IMR-90 (cell line): ENCODE measurements around the gene FCRL1.

Source experiments
- CEBPB ChIP-seq: IDR thresholded peaks from 2 replicates; pipeline ENCODE4 v1.6.1; 2012; ENCODE audit warnings: low read depth, low read length, improper control_type of control experiment
- FOS ChIP-seq: fragments of 150-350 bp; IDR thresholded peaks from 2 replicates; pipeline ENCODE4 v1.6.1; 2016; ENCODE audit warnings: low read depth, low read length
- MAFK ChIP-seq: IDR thresholded peaks from 2 replicates; pipeline ENCODE4 v1.6.1; 2012; ENCODE audit warnings: low read depth, low read length, improper control_type of control experiment
- MAZ ChIP-seq: IDR thresholded peaks from 2 replicates; pipeline ENCODE4 v1.6.1; 2012; ENCODE audit warnings: low read depth, mild to moderate bottlenecking, low read length, improper control_type of control experiment, moderate library complexity, borderline replicate concordance
- NFE2L2 ChIP-seq: fragments of 150-350 bp; IDR thresholded peaks from 2 replicates; pipeline ENCODE4 v1.6.1; 2016; ENCODE audit warnings: low read depth, mild to moderate bottlenecking, low read length
- POLR2A ChIP-seq: IDR thresholded peaks from 2 replicates; pipeline ENCODE4 v1.6.1; 2012; ENCODE audit warnings: mild to moderate bottlenecking, low read depth, low read length
- RAD21 ChIP-seq: IDR thresholded peaks from 2 replicates; pipeline ENCODE4 v1.6.1; 2012; ENCODE audit warnings: low read length, improper control_type of control experiment
- RCOR1 ChIP-seq: IDR thresholded peaks from 2 replicates; pipeline ENCODE4 v1.6.1; 2012; ENCODE audit warnings: mild to moderate bottlenecking, low read length, improper control_type of control experiment; ENCODE audit not compliant: insufficient replicate concordance
- RFX5 ChIP-seq: IDR thresholded peaks from 2 replicates; pipeline ENCODE4 v1.8.0; 2012; ENCODE audit warnings: low read depth, mild to moderate bottlenecking, low read length, moderate library complexity
- SMC3 ChIP-seq: fragments of 150-350 bp; IDR thresholded peaks from 2 replicates; pipeline ENCODE4 v1.6.1; 2016; ENCODE audit warnings: low read depth, mild to moderate bottlenecking, antibody characterized with exemption, low read length, moderate library complexity
- TF ChIP-seq, protein P1 (sequence below): conservative IDR thresholded peaks from 2 replicates; pipeline ENCODE4 v1.5.1; 2012; ENCODE audit warnings: mild to moderate bottlenecking, low read depth, low read length, improper control_type of control experiment
- TF ChIP-seq, protein P2 (sequence below): fragments of 150-350 bp; IDR thresholded peaks from 2 replicates; pipeline ENCODE4 v1.6.1; 2017; ENCODE audit warnings: mild to moderate bottlenecking, antibody characterized with exemption, low read length, low read depth

DNA sequence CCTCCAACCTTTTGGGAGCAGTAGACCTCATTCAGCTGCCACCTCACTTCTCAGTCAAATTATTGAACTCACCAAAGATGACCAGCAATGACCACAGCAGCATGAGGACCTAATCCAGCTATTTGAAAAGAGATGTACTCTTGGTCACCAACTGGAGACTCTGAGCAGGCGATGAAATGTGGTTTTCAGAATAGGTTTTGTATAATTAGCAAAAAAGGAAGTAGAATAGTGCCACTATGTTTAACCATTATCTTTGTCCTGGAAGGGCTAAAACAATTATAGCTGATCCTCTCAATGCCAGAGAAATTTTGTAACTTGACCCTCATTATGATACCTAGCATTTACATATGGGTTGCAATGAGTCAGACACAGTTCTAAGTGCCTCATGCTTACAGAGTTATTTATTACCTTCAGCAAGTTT, 42.9 kb downstream of the FCRL1 start, which contains the start of gene FCRL2:
- TF ChIP-seq, protein P1, sequence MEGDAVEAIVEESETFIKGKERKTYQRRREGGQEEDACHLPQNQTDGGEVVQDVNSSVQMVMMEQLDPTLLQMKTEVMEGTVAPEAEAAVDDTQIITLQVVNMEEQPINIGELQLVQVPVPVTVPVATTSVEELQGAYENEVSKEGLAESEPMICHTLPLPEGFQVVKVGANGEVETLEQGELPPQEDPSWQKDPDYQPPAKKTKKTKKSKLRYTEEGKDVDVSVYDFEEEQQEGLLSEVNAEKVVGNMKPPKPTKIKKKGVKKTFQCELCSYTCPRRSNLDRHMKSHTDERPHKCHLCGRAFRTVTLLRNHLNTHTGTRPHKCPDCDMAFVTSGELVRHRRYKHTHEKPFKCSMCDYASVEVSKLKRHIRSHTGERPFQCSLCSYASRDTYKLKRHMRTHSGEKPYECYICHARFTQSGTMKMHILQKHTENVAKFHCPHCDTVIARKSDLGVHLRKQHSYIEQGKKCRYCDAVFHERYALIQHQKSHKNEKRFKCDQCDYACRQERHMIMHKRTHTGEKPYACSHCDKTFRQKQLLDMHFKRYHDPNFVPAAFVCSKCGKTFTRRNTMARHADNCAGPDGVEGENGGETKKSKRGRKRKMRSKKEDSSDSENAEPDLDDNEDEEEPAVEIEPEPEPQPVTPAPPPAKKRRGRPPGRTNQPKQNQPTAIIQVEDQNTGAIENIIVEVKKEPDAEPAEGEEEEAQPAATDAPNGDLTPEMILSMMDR, result no peak
- no peak for TF ChIP-seq POLR2A
- TF ChIP-seq CEBPB, result no peak
- no peak for TF ChIP-seq NFE2L2
- no peak for TF ChIP-seq RFX5
- TF ChIP-seq FOS, result no peak
- TF ChIP-seq MAZ, result no peak
- no peak for TF ChIP-seq RAD21
- TF ChIP-seq, protein P2, sequence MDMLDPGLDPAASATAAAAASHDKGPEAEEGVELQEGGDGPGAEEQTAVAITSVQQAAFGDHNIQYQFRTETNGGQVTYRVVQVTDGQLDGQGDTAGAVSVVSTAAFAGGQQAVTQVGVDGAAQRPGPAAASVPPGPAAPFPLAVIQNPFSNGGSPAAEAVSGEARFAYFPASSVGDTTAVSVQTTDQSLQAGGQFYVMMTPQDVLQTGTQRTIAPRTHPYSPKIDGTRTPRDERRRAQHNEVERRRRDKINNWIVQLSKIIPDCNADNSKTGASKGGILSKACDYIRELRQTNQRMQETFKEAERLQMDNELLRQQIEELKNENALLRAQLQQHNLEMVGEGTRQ, result no peak
- no peak for TF ChIP-seq MAFK
- no peak for TF ChIP-seq RCOR1
- TF ChIP-seq SMC3, result no peak
